22Rv1 (cell line): ENCODE measurements around the gene AHRR.
"Not testable (repeated sequence)": the region's sequence is repeated elsewhere in the genome, so short reads cannot be mapped to it uniquely, and the experiment has no call there.

Source experiments
- H3K27ac ChIP-seq: fragments of 450-650 bp; 2 replicates; pipeline ENCODE4 v1.5.1; 2017
- CTCF ChIP-seq: fragments of 450-650 bp; IDR thresholded peaks from 2 replicates; pipeline ENCODE4 v1.5.1; 2017; ENCODE audit warnings: mild to moderate bottlenecking
- ZFX ChIP-seq: fragments of 450-650 bp; IDR thresholded peaks from 2 replicates; pipeline ENCODE4 v1.6.1; 2017; ENCODE audit warnings: antibody characterized with exemption, borderline replicate concordance

AHRR gene

GRCh38 chr5:393846-394275 is 72.3 kb downstream of the AHRR start:
- TF ChIP-seq ZFX (no peak), CTCF (no peak)
- H3K27ac ChIP-seq = no peak overlapping the region

- TF ChIP-seq CTCF (no peak), ZFX (no peak)
- H3K27ac ChIP-seq = no peak overlapping the region
These were observed 73.2 kb downstream of the AHRR start for GRCh38 chr5:394671-395155.

- TF ChIP-seq ZFX = no peak
- TF ChIP-seq CTCF = no peak
- no peak overlapping the region for H3K27ac ChIP-seq
These were observed 73.8 kb downstream of the AHRR start for GRCh38 chr5:395156-395920.

GRCh38 chr5:395921-396530 is 74.5 kb downstream of the AHRR start:
- no peak overlapping the region for H3K27ac ChIP-seq
- TF ChIP-seq CTCF (no peak), ZFX (no peak)

GRCh38 chr5:396531-396961 is 75.0 kb downstream of the AHRR start:
- TF ChIP-seq CTCF = no peak
- no peak overlapping the region for H3K27ac ChIP-seq

GRCh38 chr5:398141-398474 is 76.6 kb downstream of the AHRR start:
- not testable (repeated sequence) for H3K27ac ChIP-seq

GRCh38 chr5:398475-399295 is 77.2 kb downstream of the AHRR start:
- TF ChIP-seq CTCF (no peak), ZFX (no peak)

More at GRCh38 chr5:398475-399295, 77.2 kb downstream of the AHRR start:
- H3K27ac ChIP-seq = no peak overlapping the region
